GM18907 (cell line): ENCODE data around the gene ADCYAP1R1.

Experiments
- ATAC-seq: cut with Tn5 transposase; IDR thresholded peaks from one replicate; pipeline ENCODE4 v1.9.1; 2021; ENCODE audit warnings: mild to moderate bottlenecking, moderate library complexity; ENCODE audit not compliant: unreplicated experiment

Gene ADCYAP1R1

GRCh38 chr7:31036924-31037323, 15.2 kb upstream of the ADCYAP1R1 start:
- ATAC-seq = no peak

- ATAC-seq = no peak
Observed at GRCh38 chr7:31043051-31043471, 9.0 kb upstream of the ADCYAP1R1 start.

- ATAC-seq = no peak
Observed at GRCh38 chr7:31044529-31044928, 7.6 kb upstream of the ADCYAP1R1 start.

- ATAC-seq = no peak
Observed at GRCh38 chr7:31046723-31047122, 5.4 kb upstream of the ADCYAP1R1 start.

GRCh38 chr7:31047313-31048146, 4.6 kb upstream of the ADCYAP1R1 start:
- no peak for ATAC-seq

- ATAC-seq = no peak
Observed at GRCh38 chr7:31049005-31049765, 2.9 kb upstream of the ADCYAP1R1 start.

- no peak for ATAC-seq
Observed at GRCh38 chr7:31052487-31052840, 356 bp downstream of the ADCYAP1R1 start.

GRCh38 chr7:31052841-31053601, 913 bp downstream of the ADCYAP1R1 start:
- ATAC-seq = no peak

GRCh38 chr7:31053986-31054385, 1.9 kb downstream of the ADCYAP1R1 start:
- ATAC-seq = no peak

- ATAC-seq = no peak
Observed at GRCh38 chr7:31054608-31055278, 2.6 kb downstream of the ADCYAP1R1 start.

GRCh38 chr7:31055471-31055870, 3.4 kb downstream of the ADCYAP1R1 start:
- ATAC-seq = no peak

GRCh38 chr7:31056775-31057346, 4.8 kb downstream of the ADCYAP1R1 start:
- no peak for ATAC-seq

- ATAC-seq = no peak
Observed at GRCh38 chr7:31058122-31058521, 6.0 kb downstream of the ADCYAP1R1 start.

GRCh38 chr7:31058688-31059087, 6.6 kb downstream of the ADCYAP1R1 start:
- ATAC-seq = no peak

- ATAC-seq = no peak
Observed at GRCh38 chr7:31059551-31059950, 7.4 kb downstream of the ADCYAP1R1 start.

GRCh38 chr7:31061185-31061584, 9.1 kb downstream of the ADCYAP1R1 start:
- ATAC-seq = no peak

GRCh38 chr7:31062746-31063435, 10.8 kb downstream of the ADCYAP1R1 start:
- ATAC-seq = no peak

- ATAC-seq = no peak
Observed at GRCh38 chr7:31065021-31065593, 13.0 kb downstream of the ADCYAP1R1 start.

- no peak for ATAC-seq
Observed at GRCh38 chr7:31065840-31066239, 13.7 kb downstream of the ADCYAP1R1 start.
